HG03097 (cell line): ENCODE measurements around the gene PDXP.
"Not testable (repeated sequence)": the region's sequence is repeated elsewhere in the genome, so short reads cannot be mapped to it uniquely, and the experiment has no call there.

ENCODE experiments used
- ATAC-seq: cut with Tn5 transposase; IDR thresholded peaks from one replicate; pipeline ENCODE4 v1.9.1; 2021; ENCODE audit not compliant: unreplicated experiment, low FRiP score

The PDXP gene

DNA sequence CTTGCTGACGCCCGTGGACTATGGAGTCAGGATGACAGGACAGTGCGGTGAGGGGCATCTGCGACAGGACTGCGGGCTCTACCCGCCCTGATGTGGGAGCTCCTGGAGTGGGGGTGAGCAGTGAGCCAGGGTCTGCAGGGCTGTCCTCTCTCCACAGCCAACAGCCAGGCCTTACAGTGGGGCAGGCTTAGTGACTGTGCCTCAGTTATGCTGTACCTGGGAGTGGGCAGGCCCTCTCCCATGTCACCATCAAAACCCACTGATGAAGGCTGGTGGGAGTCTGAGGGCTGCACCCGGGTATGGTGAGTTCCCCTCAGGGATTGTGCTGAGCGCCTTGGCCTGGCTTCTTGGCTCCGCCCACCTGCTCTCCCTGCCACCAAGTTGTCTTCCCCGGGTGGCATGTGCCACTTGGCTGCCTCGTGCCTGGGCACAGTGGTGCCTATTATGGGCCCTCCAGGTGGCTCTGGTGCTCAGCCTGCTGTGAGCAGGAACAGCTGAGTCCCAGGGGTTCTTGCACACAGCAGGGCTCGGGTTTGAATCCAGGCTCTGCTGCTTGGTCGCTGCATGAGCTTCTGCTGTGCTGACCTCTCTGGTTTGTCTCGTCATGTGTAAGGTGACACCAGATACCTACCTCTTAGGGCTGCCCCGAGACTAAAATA lies 34.2 kb downstream of the PDXP start:
- ATAC-seq: no peak

DNA sequence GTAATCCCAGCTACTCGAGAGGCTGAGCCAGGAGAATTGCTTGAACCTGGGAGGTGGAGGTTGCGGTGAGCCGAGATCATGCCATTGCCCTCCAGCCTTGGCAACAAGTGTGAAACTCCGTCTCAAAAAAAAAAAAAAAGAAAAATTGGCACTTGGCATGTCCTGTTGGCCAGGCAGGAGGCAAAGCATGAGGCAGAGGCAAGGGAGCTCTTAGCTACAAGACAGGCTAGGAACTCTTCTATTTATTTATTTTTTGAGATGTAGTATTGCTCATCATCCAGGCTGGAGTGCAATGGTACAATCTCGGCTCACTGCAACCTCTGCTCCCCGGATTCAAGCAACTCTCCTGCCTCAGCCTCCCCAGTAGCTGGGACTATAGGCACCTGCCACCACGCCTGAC lies 35.6 kb downstream of the PDXP start:
- not testable (repeated sequence) for ATAC-seq

DNA sequence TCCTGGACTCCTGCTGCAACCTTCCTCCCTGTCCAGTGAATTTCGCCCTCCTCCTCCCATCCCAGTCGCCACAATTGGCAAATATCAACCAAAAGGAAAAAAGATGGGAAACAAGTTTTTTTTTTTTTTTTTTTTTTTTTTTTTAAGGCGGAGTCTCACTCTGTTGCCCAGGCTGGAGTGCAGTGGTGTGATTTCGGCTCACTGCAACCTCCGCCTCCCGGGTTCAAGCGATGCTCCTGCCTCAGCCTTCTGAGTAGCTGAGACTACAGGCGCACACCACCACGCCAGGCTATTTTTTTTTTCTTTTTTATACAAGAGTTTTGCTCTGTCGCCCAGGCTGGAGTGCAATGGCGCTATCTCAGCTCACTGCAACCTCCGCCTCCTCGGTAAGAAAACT lies 37.7 kb downstream of the PDXP start:
- not testable (repeated sequence) for ATAC-seq

DNA sequence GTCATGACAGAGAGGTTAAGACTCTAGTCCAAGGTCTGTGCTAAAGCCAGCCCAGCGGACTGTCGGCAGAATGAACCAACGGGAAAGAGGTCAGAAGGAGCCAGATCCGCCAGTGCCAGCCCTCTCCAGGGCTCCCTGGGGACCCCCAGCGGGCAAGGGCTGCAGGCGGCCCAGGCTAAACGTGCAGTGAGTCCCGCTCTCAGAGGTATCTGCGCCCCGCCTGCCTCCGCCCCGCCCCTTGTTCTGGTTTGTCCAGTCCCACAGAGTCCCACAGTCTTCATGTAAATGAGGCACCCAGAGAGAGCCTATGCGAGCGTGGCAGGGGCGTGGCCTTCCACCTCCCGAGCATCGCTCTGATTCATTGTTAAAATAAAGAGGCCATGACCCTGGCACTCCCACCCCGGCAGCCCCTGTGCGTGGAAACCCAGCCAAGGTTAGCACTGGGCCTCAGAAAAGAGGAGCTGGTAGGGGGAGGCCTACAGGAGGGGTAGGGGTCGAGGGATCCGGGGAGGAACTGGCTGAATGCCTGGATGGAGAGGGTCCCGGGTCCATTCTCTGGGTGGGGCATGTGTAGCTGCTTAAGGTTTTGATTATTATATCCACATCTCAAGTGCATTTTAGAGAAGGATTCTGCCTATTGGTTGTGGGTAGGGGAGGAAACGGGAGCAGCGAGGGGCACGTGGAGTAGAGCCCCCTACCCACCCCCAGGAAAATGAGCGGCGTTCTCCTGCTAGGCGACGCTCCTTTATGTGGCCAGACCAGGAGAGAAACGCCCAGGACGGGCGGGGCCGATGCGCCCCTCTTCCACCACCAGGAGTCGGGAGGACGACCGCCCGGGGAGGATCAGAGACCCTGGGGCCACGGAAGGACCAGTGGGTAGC lies 38.4 kb downstream of the PDXP start, which contains the start of gene TRIOBP:
TRIOBP (plus strand) TSS at position 392 of the 881 bp plus-strand sequence. CDS start 4,318 bp downstream, outside the sequence.
- no peak for ATAC-seq

DNA sequence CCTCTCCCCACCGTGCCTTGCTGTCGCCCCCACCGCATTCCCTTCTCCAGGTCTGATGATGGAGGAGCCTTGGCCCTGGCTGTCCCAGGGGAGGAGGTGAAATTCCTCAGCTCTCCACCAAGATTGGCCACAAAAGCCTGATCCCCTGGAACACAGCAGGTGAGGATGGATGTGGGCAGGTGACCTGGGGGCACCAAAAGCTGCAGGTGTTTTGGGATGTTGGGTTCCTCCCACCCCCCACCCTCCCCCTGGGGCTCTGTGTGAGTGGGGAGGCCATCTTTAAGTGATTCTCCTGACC lies 39.0 kb downstream of the PDXP start:
- ATAC-seq: no peak

DNA sequence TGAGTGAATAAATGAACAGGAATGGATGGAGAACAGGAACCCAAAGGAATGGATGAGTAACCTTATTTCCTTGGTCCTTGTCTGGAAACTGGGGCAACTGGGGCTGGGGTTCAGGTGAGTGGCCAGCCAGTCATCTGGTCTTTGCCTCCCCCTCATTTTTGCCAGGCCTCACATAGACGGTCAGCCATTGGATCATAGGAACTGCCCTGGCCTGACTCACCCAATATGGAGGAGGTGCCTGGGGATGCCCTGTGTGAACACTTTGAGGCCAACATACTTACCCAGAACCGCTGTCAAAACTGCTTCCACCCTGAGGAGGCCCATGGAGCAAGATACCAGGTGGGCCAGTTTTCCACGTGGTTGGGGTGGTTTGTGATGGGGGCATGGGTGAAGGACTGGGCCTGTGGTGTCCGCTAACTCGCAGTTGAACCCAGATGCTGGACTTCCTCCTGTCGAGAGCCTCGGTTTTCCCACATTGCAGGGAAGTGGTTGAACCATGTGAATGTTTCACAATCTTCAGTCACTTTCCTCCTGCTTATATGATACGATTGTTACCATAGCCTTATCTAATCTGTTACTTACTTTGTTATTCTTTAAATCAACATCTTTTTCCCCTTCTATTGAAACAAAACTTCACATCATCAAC lies 42.7 kb downstream of the PDXP start:
- ATAC-seq: no peak

DNA sequence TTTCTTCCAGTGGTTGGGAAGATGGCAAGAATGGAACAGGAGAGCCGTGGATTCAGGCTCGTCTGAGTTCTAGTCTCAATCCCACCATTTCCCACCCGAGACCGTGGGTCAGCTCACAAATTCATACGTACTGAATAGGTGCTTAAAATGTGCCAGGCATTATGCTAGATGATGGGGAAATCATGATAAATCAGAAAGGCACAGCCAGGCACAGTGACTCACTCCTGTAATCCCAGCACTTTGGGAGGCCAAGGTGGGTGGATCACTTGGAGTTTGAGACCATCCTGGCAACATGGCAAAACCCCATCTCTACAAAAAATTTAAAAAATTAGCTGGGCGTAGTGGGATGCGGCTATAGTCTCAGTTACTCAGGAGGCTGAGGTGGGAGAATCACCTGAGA lies 45.4 kb downstream of the PDXP start:
- no peak for ATAC-seq

DNA sequence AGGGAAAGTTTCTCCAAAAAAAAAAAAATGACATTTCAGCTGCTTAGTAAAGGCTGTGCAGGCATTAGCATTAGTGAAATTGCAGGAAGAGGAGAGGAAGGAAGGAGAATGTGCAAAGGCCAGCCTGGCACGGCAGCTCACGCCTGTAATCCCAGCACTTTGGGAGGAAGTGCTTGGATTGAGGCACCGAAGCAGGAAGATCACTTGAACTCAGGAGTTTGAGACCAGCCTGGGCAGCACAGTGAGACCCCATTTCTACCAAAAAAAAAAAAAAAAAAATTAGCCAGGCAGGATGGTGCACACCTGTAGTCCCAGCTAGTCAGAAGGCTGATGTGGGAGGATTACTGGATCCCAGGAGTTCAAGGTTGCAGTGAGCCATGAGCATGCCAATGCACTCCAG lies 46.1 kb downstream of the PDXP start:
- ATAC-seq: no peak

DNA sequence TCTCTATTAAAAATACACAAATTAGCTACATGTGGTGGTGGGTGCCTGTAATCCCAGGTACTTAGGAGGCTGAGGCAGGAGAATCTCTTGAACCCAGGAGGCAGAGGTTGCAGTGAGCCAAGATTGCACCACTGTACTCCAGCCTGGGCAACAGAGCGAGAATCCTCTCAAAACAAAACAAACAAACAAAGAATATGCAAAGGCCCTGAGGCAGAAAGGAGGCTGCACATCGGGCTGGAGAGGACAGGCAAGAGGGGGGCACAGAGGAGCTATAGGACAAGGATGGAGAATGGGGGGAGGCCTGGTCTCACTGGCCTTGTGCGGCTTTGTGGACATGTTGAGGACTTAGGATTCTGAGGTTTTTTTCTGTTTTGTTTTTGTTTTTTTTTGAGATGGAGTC lies 46.7 kb downstream of the PDXP start:
- ATAC-seq: no peak

DNA sequence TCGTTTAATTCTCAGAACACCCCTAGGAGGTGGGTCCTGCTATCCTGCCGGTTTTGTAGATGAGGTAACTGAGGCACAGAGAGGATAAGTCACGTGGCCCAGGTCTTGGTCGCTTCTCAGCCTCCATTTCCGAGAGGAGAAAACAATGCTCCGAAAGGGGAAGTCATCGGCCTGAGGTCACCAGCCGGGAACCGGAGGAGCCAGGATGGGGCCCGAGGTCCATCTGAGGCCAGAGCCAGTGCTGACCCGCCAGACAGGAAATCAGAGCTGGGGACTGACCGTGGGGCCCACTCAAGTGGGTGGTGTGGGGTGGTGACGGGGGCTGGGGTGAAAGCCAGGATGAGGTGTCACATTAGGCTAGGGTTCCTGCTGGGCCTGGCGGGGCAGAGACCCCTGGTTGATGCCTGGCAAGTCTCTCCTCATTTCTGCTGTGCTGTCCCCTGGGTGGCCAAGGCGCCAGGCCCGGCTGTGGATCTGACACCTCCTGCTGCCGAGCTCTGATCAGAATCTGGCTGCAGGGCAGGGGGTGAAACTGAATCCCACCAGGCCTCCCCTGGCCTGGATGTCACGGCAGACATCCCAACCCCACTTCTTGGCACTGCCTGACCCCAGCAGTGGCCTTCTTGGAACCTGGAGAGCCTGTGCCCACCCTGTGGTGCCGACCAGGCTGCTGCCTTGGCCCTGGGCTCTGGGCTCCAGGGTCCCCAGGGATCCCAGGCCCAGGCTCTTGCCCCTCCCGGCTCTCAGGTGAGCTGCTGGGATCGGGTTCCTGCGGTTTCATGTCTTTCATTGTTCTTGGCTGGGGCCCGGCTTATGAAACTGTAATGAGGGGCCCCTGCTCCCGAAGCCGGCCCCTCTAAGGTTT lies 50.3 kb downstream of the PDXP start:
- no peak for ATAC-seq

DNA sequence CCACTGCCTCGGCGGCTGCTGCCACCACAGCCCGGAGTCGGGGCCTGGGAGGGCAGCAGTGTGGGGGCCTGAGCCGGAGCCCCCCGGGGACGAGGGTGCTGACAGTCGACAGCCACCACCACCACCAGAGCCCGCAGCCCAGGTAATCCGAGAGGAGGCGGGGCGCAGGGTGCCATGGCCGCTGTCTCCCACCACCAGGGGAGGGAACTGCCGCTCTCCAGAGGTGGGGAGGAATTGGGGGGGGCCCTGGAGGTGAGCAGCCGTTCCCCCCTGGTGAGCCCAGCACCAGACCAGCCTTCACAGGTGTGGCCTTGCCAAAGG lies 50.9 kb downstream of the PDXP start:
- ATAC-seq: no peak

DNA sequence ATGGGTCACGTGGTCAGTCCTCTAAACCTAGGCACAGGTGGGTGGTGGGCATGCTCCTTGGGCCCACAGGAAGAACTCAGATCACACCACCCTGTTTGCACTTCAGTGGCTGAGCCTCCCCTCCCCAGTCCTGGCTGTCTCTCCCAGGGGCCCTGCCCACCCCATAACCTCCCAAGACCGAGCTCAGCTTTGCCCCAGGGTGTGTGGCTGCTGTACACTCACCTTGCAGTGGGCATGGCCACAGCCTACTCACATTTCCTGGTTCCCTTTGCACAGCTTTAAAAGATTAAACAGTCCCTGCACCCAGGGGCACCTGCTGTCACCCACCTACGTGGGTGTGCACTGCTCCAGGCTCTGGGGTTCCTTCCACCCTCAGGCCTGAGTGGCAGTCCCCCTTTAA lies 52.2 kb downstream of the PDXP start:
- ATAC-seq: no peak

DNA sequence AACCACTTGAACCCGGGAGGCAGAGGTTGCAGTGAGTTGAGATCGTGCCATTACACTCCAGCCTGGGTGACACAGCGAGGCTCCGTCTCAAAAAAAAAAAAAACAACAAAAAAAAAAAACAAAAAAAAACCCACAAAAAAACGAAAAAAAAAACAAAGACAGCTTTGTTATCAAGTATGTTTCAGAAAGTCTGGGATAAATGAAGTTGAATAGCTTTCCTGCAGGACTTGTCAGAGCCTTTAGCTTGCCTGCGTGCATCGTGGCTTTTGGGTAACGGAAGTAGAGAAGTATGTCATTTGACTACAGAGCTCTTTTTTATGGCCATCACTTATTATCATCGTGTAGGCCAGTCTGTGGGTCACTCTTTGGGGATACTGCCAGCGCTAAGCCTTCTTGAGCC lies 53.0 kb downstream of the PDXP start:
- ATAC-seq: no peak

DNA sequence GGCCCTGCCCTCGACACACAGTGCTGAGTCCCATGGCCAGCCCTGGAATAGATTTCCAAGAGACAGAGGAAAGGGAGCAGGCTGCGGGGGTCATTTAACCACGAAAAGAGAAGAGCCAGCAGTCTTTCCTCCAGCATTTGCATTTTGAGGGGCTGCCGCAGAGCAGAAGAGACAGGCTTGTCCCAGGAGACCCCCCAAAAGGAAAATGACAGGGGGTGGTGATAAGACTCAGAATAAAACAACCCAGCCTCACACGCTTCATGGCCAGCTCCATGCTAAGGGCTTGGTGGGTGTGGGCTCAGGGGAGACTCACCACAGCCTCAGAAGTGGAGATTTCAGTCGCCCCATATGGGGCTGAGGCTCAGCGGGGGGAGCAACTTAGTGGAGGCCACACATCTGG lies 55.2 kb downstream of the PDXP start:
- ATAC-seq: no peak

DNA sequence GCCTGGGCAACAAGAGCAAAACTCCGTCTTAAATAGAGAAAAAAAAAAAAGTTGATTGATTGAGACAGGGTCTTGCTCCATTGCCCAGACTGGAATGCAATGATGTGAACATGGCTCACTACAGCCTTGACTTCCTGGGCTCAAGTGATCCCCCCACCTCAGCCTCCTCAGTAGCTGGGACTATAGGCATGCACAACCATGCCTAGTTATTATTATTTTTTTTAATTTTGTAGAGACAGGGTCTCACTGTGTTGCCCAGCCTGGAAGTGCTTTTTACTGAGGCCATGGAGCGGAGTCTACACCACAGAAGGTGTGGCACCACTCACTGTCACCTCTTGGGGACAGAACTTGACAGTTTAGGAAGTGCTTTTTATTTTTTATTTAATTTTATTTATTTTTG lies 56.1 kb downstream of the PDXP start:
- no peak for ATAC-seq

DNA sequence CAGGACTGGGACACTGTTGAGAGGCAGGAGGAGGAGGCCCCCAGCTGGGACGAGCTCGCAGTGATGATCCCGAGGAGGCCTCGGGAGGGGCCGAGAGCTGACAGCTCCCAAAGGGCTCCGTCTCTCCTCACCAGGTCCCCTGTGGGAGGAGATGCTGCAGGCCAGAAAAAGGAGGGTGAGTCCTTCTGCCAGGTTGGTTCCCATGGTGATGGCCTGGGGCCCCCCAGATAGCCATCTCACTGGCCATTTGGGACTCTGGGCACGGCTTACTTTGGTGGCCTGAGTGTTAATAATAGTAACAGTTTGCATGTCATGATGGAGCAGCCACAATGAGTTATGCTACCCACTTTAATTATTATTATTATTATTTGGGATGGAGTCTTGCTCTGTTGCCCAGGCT lies 57.2 kb downstream of the PDXP start:
- ATAC-seq: no peak
